HG03457 (cell line): ENCODE results near the gene SLK.

ENCODE experiments used
- ATAC-seq: cut with Tn5 transposase; IDR thresholded peaks from one replicate; pipeline ENCODE4 v1.9.1; 2021; ENCODE audit warnings: moderate number of reproducible peaks; ENCODE audit not compliant: unreplicated experiment

Gene SLK

DNA sequence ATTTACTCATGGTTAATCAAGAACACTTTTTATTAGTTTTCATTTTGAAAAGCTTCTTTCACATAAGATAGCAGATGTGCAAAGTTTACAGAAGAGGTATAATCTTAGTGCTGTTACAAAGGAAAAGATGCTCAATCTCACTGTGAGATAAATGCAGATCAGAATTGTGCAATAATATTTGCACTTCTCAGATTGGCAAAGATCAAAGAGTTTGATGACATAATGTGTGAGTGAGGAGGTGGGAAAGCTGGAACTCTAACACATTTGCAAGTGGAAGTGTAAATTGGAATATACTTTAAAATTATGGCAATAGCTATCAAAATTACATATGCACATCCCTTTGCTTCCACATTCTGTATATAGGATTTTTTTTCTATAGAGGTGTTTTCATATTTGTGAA lies 27.4 kb upstream of the SLK start:
- ATAC-seq, result no peak

DNA sequence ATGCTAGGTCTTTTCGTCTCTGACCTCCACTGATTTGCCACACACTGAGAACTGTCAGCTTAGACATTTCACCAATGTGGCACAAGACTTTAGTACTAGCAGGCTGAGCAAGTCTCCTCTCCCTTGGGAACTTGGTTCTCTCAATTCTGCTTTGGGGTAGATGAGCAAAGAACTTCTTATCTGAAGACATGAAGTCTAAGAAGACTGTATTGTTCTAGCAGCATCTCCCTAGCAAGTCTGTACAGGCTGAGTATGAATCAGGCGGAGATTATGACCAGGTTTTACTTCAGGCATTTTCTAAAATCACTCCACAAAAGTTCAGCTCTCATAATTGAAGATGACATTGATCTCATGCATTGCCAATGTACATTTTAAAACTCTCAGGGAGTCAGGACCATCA lies 25.1 kb upstream of the SLK start:
- no peak for ATAC-seq

DNA sequence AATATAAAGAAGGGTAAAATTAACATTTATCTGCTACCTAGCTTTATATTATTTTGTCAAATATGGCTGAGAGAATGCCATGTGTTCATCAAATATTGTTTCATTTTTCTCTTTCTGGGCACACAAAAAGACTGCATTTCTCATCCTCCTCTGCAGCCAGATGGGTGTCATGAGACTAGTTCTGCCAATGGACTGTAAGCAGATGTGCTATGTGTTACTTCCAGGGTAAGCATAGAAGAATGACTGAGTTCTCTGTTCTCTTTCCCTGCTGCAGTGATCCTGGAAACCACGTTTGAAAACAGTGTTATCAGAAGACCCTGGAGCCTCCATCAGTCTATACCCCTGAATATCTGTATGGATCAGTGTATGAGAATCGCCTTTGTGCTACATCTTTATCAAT lies 24.1 kb upstream of the SLK start:
- ATAC-seq, result no peak

DNA sequence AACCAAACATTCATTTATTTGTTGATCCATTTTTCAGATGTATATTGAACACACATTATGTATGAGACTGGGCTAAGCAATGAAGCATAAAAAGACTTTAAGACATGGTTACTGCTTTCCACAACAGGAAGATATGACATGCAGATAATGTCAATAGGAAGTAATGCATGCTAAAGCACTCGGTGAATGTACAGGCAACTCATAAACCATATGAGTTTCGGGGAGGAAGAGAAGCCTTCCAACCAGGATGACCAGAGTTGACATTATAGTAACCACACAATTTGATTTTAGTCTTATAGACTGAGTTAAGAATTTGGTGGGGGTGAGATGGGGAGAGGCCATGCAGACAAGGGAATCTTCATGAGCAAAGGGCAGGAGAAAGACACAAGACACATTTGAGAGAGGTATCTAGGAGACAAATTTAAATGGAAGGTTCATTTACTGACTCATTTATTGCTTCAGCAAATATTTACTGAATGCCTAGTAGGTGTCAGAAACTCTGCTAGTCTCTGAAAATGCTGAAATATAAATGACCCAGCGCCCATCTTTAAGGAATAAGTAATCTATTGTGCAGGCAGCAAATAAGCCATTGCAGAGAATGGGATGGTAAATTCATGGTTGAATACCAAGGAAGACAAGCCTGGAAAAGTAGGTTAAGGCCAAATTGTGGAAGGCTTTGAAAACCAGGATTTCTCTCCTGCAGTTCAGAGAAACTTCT lies 19.0 kb upstream of the SLK start:
- no peak for ATAC-seq

DNA sequence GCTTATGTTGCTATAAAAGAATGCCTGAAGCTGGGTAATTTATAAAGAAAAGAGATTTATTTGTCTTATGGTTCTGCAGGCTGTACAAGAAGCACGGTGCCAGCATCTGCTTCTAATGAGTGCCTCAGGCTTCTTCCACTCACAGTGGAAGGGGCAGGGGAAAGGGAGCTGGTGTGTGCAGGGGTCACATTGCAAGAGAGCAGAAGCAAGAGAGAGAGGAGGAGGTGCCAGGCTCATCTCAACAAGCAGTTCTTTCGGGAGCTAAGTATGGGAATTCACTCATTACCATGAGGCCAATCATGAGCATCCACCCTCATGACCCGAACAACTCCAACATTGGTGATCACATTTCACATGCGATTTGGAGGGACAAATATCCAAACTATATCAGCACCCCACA lies 17.2 kb upstream of the SLK start:
- ATAC-seq, result no peak

DNA sequence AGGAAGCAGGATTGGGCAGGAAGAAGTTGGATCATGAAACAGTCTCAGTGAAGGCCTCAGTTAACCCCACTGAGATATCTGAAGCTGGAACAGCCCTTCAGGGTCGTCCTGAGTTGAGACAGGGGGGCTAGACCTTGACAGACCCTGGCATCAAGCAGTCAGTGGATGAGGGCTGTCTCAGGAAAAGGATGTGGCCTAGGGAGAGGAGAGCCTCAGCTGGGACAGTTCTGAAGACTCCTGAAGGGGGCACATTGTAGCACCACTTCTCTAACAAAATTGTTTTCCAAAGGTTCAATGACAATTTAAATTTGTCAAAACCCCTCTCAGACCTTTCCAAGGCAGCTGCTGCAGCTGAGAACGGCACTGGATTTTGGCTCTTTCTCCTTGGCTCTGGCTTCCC lies 15.8 kb upstream of the SLK start:
- no peak for ATAC-seq

DNA sequence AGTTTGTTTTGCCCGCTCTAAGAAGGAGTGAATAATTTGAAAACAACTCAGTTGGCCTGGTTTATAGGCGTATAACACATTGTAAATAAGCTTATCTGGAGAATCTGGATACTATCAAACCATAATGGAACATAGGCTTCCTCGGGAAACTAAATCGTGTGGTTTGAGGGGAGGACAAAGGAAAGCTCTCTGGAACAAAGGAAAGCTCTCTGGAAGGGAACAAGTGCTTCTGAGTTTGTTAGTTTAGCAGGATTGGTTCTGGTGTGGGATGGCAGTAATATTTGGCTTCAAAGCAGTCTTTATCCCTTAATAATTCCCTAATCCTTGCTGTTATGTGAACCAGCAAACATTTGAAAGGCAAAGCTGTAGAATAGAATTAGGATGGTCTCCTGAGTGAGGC lies 15.0 kb upstream of the SLK start:
- no peak for ATAC-seq

DNA sequence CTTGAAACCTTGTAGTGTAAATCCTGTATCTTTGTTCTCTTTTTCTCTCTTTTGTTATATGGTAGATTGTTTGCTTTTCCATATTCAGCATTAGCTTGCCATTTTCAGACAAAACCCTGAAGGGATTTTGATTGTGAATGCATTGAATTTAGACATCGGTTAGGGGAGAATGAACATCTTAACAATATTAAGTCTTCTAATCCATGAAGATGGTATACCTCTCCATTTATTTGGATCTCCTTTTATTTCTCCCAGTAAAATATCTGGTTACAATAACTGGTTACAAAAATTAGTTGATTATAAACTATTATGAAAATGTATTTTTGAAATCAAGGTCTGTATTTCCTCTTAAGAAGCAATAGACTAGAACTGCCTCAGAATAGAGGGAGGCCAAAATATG lies 12.4 kb upstream of the SLK start:
- ATAC-seq, result no peak

DNA sequence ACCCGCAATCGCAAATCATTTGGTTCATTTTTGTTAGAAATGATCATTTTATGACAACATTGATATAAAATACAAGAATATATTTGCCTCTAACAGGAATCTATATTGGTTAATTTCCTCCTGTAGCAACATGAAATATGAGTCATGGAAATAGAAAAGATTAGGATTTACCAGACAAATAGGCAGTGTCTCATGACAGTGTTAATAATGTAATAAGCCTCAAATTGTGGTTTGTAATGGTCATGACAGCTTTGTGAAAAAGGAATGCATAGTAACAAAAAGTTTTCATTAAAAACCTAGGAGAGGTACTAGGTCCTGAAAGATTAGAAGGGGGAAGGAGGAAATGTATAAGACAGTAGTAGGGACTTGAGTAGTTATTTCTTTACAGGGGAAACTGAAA lies 7.9 kb upstream of the SLK start:
- ATAC-seq, result no peak

DNA sequence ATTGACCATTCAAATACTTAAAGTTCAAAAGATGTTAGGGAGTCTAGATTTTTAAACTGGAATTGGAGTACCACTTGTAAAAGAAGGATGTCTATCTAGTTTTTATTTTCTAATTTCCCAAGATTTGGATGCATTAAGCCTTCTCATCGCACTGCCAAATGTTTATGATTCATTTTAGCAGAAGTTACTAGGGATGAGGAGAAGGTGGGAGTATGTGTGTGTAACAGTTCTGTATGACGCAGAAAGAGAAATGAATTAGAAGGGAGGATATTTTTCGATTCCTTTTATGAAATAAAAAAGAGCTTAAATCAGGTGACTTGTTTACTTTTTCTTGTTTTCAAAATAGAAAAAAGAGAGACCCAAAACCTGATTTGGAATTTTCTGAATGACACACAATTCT lies 6.8 kb upstream of the SLK start:
- ATAC-seq, result no peak

DNA sequence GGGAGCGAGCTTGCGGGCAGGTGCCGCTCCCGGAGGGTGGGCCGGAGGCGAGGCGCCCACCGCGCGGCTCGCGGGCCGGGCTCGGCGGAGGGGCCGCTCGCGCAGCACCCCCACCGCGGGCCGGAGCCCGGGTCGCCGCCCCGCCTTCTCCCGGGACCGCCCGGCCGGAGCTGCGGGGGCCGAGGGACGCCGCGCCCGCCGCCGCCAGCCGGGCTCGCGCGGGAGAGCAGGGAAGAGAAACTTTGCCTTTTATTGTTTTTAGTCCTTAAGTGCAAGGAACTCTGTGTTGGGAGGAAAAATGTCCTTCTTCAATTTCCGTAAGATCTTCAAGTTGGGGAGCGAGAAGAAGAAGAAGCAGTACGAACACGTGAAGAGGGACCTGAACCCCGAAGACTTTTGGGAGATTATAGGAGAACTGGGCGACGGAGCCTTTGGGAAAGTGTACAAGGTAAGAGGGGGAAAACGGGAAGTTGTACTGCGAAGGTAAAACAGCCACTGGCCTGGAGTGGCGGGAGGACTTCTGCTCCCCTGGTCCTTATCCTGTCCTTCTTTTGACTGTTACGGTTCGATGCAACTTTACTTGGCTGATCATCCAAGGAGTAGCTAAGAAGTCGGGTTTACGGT lies 620 bp downstream of the SLK start:
- ATAC-seq, result peak; percentile 43

DNA sequence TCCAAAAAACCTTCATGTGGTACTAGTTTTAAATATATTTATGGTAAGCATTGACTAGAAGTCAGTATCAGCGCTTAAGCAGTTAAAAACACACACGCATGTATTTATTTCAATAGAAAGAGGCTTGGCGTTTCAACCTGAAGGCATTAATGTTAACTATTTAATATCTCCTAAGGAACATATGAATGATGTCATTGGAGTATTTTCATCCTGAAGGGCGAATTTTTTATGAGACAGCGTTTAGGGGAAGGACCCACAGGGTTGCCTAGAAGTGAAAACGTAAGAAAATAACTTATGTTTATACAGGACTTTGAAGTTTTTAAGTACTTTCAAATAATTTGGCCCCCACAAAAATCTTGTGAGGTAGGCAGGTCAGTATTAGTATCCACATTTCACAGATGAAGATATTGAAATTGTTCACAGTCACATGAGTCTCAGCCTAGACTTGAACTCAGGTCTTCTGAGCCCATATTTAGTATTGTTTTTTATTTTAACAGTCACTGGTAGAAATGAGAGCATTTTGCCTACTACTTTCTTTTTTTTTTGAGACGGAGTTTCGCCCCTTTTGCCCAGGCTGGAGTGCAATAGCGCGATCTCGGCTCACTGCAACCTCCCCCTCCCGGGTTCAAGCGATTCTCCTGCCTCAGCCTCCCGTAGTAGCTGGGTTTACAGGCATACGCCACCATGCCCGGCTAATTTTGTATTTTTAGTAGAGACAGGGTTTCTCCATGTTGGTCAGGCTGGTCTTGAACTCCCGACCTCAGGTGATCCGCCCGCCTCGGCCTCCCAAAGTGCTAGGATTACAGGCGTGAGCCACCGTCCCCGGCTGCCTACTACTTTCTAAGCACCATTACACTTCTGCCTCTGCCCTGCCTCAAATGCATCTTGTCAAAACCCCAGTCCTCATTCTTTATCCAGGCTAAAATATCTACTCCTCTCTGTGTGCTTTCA lies 1.8 kb downstream of the SLK start:
- ATAC-seq, result no peak

DNA sequence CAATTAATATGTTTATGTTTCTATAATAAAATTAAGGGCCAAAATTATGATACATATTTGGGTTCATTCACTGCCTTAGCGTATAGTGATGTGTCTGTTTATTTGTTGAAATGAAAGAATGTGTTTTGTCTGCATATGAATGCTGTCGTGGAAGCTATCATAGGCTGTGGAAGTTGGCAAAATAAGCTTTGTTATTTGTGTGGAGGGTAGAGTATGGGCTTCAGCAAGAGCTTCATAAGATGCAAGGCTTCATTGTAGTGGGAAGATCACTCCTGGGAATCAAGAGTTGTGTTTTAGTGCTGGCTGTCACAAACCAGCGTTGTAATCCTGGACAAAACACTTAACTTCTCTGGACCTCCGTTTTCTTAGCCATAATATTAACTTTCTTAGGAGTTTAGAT lies 2.5 kb downstream of the SLK start:
- no peak for ATAC-seq

DNA sequence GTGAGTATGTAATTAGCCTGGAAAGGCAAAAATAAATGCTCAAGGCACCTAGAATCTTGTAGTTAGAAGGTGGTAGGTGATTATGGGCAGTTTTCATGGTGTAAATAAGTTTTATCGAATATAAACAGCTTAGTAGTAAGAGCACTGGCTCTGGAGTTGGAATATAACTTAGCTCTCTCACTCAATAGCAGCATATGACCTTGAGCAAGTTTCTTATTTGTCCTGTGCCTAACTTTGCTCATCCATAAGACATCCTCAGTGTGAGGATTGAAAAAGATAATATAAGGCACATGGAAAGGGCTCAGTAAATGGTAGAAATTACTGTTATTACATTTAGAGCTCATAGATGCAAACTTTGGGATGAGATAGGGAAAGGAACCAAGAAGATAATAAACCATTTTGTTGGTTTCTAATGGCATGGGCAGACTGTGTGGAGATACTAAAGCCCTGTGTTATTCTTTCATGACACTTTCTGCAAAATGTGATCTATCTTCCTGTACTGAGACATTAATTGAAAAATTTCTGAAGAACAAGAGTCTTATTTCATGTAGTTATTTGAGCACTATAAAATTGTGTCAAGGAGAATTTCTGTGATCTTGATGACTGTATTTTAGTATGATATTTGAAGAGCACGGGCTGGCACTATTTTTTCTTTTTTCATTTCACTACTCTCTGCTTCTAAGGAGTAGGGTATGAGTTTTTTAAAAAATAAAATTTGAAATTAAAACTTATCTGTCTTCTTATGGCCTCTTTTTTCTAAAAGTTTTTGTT lies 3.1 kb downstream of the SLK start:
- ATAC-seq, result no peak

DNA sequence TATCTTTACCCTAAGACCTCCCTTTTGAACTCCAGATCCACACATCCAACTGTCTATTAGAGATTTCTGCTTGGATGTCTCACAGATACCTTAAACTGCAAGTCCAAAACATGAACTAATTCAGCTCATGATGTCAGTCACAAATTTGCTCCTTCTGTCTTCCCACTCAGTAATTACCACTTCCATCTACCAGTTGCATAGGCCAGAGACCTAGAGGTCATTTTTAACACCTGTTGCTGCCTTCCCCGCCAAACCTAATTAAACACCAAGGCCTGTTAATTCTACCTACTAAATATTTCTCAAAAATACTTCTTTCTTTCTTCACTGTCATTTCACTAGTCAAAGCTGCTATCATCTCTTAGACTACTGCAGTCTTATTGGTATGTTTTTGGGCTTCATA lies 8.2 kb downstream of the SLK start:
- no peak for ATAC-seq

DNA sequence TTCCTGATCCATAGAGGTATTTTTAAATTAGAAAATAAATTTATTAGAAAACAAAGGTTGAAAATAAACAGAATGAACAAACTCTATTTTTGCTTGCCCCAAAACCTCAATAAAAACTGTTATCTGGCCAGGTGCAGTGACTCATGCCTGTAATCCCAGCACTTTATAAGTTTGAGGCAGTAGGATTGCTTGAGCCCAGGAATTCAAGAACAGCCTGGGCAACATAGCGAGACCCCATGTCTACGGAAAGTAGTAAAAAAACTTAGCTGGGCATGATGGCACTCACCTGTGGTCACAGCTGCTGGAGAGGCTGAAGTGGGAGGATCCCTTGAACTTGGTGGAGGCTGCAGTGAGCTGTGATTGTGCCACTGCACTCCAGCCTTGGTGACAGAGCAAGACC lies 10.3 kb downstream of the SLK start:
- ATAC-seq, result no peak

DNA sequence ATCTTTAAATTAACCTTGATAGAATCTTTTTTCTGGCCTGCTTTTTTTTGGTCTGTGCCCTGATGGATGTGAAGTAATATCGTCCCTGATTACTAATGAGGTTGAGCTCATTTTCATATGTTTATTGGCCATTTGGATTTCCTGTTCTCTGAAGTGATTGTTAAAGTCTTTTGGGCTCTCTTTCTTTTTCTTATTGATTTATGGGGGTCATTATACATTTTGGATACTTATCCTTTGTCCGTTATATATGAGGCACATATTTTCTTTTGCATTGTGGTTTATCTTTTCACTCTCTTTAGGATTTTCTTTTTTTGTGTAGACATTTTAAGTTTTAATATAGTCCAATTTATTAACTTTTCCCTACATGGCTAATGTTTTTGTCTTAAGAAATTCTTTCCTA lies 12.6 kb downstream of the SLK start:
- ATAC-seq, result no peak

DNA sequence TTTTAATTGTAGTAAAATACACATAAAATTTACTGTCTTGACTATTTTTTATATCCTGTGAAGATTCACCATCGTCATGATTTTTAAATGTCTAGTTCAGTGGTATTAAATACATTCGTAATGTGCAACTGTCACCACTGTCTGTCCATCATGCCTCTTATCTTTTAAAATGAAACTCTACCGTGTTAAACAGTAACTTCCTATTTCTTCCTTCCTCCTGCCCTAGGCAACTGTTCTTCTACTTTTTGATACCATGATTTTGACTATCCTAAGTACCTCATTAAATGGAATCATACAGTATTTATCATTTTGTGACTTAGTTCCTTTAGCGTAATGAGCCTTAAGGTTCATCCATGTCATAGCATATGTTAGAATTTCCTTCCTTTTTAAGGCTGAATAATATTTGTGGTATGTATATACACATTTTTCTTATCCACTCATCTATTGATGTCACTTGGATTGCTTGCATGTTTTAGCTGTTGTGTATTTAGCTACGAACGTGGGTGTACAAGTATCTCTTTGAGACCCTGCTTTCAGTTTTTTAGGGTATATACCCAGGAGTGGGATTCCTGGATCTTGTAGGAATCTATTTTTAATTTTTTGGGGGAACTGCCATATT lies 13.5 kb downstream of the SLK start:
- ATAC-seq, result no peak

DNA sequence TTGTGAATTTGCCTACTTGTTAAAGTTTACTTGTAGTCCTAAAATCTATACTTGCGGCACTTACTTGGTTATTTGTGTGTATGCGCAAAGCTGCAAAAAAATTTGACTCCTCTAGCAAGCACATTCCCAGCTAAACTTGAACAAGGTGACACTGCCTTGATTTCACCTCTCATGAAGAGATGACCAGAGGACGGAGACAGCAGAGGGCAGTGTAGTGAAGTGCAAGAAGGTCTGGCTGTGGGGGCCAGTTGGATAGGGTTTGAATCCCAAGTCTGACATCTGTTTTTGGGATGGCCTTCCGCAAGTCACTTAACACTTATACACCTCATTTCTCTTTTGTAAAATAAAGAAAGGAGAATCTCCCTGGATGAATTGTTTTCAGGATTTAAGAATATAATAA lies 15.7 kb downstream of the SLK start:
- no peak for ATAC-seq

DNA sequence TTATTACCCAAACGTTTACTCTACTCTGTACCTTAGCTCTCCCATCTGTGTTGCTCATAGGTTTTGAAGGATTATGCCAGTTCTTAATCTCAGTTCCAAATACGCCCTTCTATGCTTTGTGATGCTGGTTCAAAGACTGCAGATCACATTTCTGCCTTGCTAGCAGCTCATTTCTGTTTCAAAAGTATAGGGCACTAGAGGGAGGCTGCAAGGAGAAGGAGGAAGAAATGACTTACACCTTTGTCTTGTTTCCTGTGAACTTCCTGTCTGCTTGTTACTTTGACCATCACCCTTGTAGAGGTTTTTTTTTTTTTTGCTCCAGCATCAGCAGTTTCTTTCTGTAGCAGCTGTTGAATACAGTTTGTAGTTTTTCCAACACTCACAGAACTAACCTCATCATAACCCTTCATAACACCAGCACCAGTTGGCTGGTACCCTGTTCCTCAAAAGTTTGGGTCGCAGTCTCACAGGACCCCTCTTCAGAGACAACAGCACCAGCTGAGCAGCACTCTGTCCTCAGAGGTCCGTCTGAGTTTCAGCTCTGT lies 16.5 kb downstream of the SLK start:
- ATAC-seq, result peak; percentile 62
